H9 (cell line): Measurements from ENCODE around the gene NAGLU. TPM values are rescaled to one million over a fixed set of nuclear protein-coding genes. Genes with fewer than 3 reads are reported as not detected.
"Not testable (repeated sequence)": the region's sequence is repeated elsewhere in the genome, so short reads cannot be mapped to it uniquely, and the experiment has no call there.

Experiments used
- DNase-seq: peaks from one replicate; pipeline ENCODE4 v3.0.0-alpha.2; 2017
- H2AFZ ChIP-seq: one replicate; pipeline ENCODE4 v1.6.1; 2013; ENCODE audit warnings: mild to moderate bottlenecking, low read length, control low read depth, moderate library complexity
- H2AK5ac ChIP-seq: 2 replicates; pipeline ENCODE4 v1.6.1; 2013; ENCODE audit warnings: low read length, control low read depth, mixed read lengths; ENCODE audit not compliant: insufficient read length
- H2BK120ac ChIP-seq: one replicate; pipeline ENCODE4 v1.6.1; 2013; ENCODE audit warnings: low read depth, mild to moderate bottlenecking, low read length, control low read depth, inconsistent platforms; ENCODE audit not compliant: poor library complexity, severe bottlenecking
- H2BK12ac ChIP-seq: 2 replicates; pipeline ENCODE4 v1.6.1; 2013; ENCODE audit warnings: low read length, control low read depth, mixed read lengths, low read depth; ENCODE audit not compliant: insufficient read length
- H2BK15ac ChIP-seq: 2 replicates; pipeline ENCODE4 v1.6.1; 2013; ENCODE audit warnings: low read depth, low read length, control low read depth
- H2BK20ac ChIP-seq: one replicate; pipeline ENCODE4 v1.6.1; 2013; ENCODE audit warnings: low read depth, mild to moderate bottlenecking, low read length, control low read depth, inconsistent platforms; ENCODE audit not compliant: poor library complexity, severe bottlenecking
- H2BK5ac ChIP-seq: 2 replicates; pipeline ENCODE4 v1.6.1; 2013; ENCODE audit warnings: low read length, control low read depth, mixed read lengths; ENCODE audit not compliant: insufficient read length
- H3K14ac ChIP-seq: 2 replicates; pipeline ENCODE4 v1.6.1; 2013; ENCODE audit warnings: low read length, control low read depth; ENCODE audit not compliant: insufficient read depth
- H3K18ac ChIP-seq: 2 replicates; pipeline ENCODE4 v1.6.1; 2013; ENCODE audit warnings: low read depth, mild to moderate bottlenecking, mixed read lengths, low read length, control low read depth; ENCODE audit not compliant: insufficient read length
- H3K23ac ChIP-seq: 2 replicates; pipeline ENCODE4 v1.6.1; 2013; ENCODE audit warnings: low read length, control low read depth, mixed read lengths, low read depth; ENCODE audit not compliant: insufficient read length
- H3K23me2 ChIP-seq: 2 replicates; pipeline ENCODE4 v1.6.1; 2013; ENCODE audit warnings: low read depth, mild to moderate bottlenecking, mixed read lengths, low read length, control low read depth; ENCODE audit not compliant: insufficient read length, poor library complexity, severe bottlenecking
- H3K27ac ChIP-seq: 2 replicates; pipeline ENCODE4 v1.5.1; 2013; ENCODE audit warnings: low read length, control low read depth, mixed read lengths, low read depth; ENCODE audit not compliant: insufficient read length
- H3K27me3 ChIP-seq: 2 replicates; pipeline ENCODE4 v1.6.1; 2013; ENCODE audit warnings: low read length, control low read depth, inconsistent platforms; ENCODE audit not compliant: insufficient read depth
- H3K4ac ChIP-seq: 2 replicates; pipeline ENCODE4 v1.6.1; 2013; ENCODE audit warnings: low read depth, mild to moderate bottlenecking, control low read depth, inconsistent platforms, low read length, moderate library complexity
- H3K4me1 ChIP-seq: 2 replicates; pipeline ENCODE4 v1.6.1; 2013; ENCODE audit warnings: low read length, control low read depth, inconsistent platforms; ENCODE audit not compliant: insufficient read depth
- H3K4me2 ChIP-seq: 2 replicates; pipeline ENCODE4 v1.6.1; 2013; ENCODE audit warnings: low read length, control low read depth, mixed read lengths; ENCODE audit not compliant: insufficient read length, insufficient read depth
- H3K56ac ChIP-seq: 2 replicates; pipeline ENCODE4 v1.6.1; 2013; ENCODE audit warnings: low read depth, mild to moderate bottlenecking, mixed read lengths, low read length, control low read depth; ENCODE audit not compliant: insufficient read length
- H3K79me1 ChIP-seq: 2 replicates; pipeline ENCODE4 v1.6.1; 2013; ENCODE audit warnings: low read depth, mild to moderate bottlenecking, moderate library complexity, low read length, control low read depth, inconsistent platforms; ENCODE audit not compliant: insufficient read depth, poor library complexity, severe bottlenecking
- H3K79me2 ChIP-seq: 2 replicates; pipeline ENCODE4 v1.6.1; 2013; ENCODE audit warnings: low read length, control low read depth, inconsistent platforms; ENCODE audit not compliant: insufficient read depth
- H3K9ac ChIP-seq: 2 replicates; pipeline ENCODE4 v1.6.1; 2013; ENCODE audit warnings: low read length, control low read depth, mixed read lengths; ENCODE audit not compliant: insufficient read length; ENCODE audit errors: extremely low read depth
- H3K9me3 ChIP-seq: one replicate; pipeline ENCODE4 v1.6.1; 2013; ENCODE audit warnings: low read depth, low read length, inconsistent platforms; ENCODE audit not compliant: control insufficient read depth
- H3T11ph ChIP-seq: one replicate; pipeline ENCODE4 v1.6.1; 2013; ENCODE audit warnings: mild to moderate bottlenecking, low read length, control low read depth, inconsistent platforms
- H4K20me1 ChIP-seq: one replicate; pipeline ENCODE4 v1.6.1; 2013; ENCODE audit not compliant: control insufficient read depth, insufficient read length, insufficient read depth
- H4K5ac ChIP-seq: 2 replicates; pipeline ENCODE4 v1.6.1; 2013; ENCODE audit warnings: low read depth, mild to moderate bottlenecking, mixed read lengths, low read length, control low read depth; ENCODE audit not compliant: insufficient read length
- H4K8ac ChIP-seq: replicated peaks from 2 replicates; pipeline ENCODE4 v1.6.1; 2013; ENCODE audit warnings: low read length, control low read depth, mixed read lengths, low read depth; ENCODE audit not compliant: insufficient read length
- H4K91ac ChIP-seq: 2 replicates; pipeline ENCODE4 v1.6.1; 2013; ENCODE audit warnings: low read depth, mild to moderate bottlenecking, moderate library complexity, mixed read lengths, low read length, control low read depth; ENCODE audit not compliant: insufficient read length
- H3K27ac Mint-ChIP-seq, 3 experiments: 2 replicates in 2 of 3; 3 replicates in 1 of 3; pipeline ENCODE4 v1.8.0; 2020 to 2021; ENCODE audit warnings: mixed read lengths in 3 of 3, mild to moderate bottlenecking in 1 of 3, moderate library complexity in 1 of 3
- H3K27me3 Mint-ChIP-seq: 2 replicates; pipeline ENCODE4 v1.8.0; 2021; ENCODE audit warnings: low read depth, mild to moderate bottlenecking, moderate library complexity, mixed read lengths
- H3K36me3 Mint-ChIP-seq, 3 experiments: 2 replicates in 2 of 3; 3 replicates in 1 of 3; pipeline ENCODE4 v1.8.0; 2020 to 2021; ENCODE audit warnings: low read depth in 3 of 3, mixed read lengths in 3 of 3; ENCODE audit not compliant: insufficient read depth in 1 of 3
- H3K4me1 Mint-ChIP-seq, 2 experiments: 2 replicates each; pipeline ENCODE4 v1.8.0; 2020; ENCODE audit warnings: mixed read lengths in 2 of 2
- H3K4me3 Mint-ChIP-seq, 2 experiments: 2 replicates in 1 of 2; 3 replicates in 1 of 2; pipeline ENCODE4 v1.8.0; 2020 to 2021; ENCODE audit warnings: mild to moderate bottlenecking in 2 of 2, mixed read lengths in 2 of 2, moderate library complexity in 1 of 2
- H3K9me3 Mint-ChIP-seq, 2 experiments: 2 replicates in 1 of 2; 3 replicates in 1 of 2; pipeline ENCODE4 v1.8.0; 2020; ENCODE audit warnings: mild to moderate bottlenecking in 2 of 2, mixed read lengths in 2 of 2, moderate library complexity in 1 of 2
- WGBS: extraction: QIAGEN DNeasy Blood & Tissue Kit; methylation state at CpG from one replicate; pipeline ENCODE4 v1.1.7; 2013; ENCODE audit warnings: missing lambda C conversion rate, low lambda C conversion rate, mixed read lengths; ENCODE audit not compliant: insufficient read length; ENCODE audit errors: extremely low coverage; 5-methylcytosine and 5-hydroxymethylcytosine counted together
- total RNA-seq: library from RNA; stranded (reverse); gene quantifications from 2 replicates; pipeline ENCODE4 v1.2.1, GENCODE V29; 2021
- TF ChIP-seq, protein P1 (sequence below): fragments of 200-600 bp; sonication (generic); conservative IDR thresholded peaks from 3 replicates; pipeline ENCODE4 v1.8.0; 2021; ENCODE audit warnings: antibody characterized with exemption, mild to moderate bottlenecking

The NAGLU gene
- total RNA-seq, 1 experiment from 2014 or later = 23.5 TPM

DNA sequence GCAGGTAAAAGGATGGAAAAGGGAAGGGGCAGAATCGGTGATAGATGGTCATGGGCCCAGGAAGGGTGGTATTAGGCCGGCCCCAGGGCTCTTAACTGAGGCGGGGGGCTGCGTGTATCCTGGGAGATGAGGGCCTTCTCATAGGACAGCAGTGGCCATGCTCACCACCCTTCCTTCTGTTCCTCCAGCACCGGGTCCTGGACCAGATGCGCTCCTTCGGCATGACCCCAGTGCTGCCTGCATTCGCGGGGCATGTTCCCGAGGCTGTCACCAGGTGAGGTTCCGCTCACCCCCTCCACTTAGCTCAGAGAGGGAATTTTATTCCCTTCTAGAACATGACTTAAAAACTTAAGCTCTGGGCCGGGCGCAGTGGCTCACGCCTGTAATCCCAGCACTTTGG lies 2.4 kb downstream of the NAGLU start:
- Histone ChIP-seq H3K9me3 (no peaks in the 10 kb centered on the region), H4K5ac (no peak overlapping the region), H3K27ac (no peak overlapping the region), H2BK12ac (no peak overlapping the region), H3T11ph (no peak overlapping the region), H2BK5ac (no peak overlapping the region), H3K4me2 (no peak overlapping the region), H2AK5ac (no peak overlapping the region), H3K14ac (no peak overlapping the region), H4K91ac (no peak overlapping the region), H4K8ac (no peak overlapping the region), H3K56ac (no peak overlapping the region), H3K27me3 (no peaks in the 10 kb centered on the region), H2BK15ac (no peak overlapping the region), H3K23me2 (peaks cover 5% of the 10 kb centered on the region), H2AFZ (no peak overlapping the region), H3K18ac (no peak overlapping the region), H3K23ac (no peak overlapping the region), H3K9ac (no peak overlapping the region), H3K79me1 (no peaks in the 10 kb centered on the region), H3K4ac (no peak overlapping the region), H2BK120ac (no peak overlapping the region), H3K4me1 (no peaks in the 10 kb centered on the region; the same call in 1 of the 2 replicates), H2BK20ac (no peak overlapping the region), H4K20me1 (no peaks in the 10 kb centered on the region), H3K79me2 (no peaks in the 10 kb centered on the region)
- H3K4me1 Mint-ChIP-seq = peaks cover 11 to 19% of the 10 kb centered on the region in 2 experiments
- peaks cover 0 to 29% (median 22%) of the 10 kb centered on the region in 3 experiments; a peak in 6 of 7 replicates for H3K36me3 Mint-ChIP-seq
- H3K9me3 Mint-ChIP-seq = no peaks in the 10 kb centered on the region
- no CpG with 5 or more reads among the region's 14 CpGs for WGBS
- TF ChIP-seq, protein P1, sequence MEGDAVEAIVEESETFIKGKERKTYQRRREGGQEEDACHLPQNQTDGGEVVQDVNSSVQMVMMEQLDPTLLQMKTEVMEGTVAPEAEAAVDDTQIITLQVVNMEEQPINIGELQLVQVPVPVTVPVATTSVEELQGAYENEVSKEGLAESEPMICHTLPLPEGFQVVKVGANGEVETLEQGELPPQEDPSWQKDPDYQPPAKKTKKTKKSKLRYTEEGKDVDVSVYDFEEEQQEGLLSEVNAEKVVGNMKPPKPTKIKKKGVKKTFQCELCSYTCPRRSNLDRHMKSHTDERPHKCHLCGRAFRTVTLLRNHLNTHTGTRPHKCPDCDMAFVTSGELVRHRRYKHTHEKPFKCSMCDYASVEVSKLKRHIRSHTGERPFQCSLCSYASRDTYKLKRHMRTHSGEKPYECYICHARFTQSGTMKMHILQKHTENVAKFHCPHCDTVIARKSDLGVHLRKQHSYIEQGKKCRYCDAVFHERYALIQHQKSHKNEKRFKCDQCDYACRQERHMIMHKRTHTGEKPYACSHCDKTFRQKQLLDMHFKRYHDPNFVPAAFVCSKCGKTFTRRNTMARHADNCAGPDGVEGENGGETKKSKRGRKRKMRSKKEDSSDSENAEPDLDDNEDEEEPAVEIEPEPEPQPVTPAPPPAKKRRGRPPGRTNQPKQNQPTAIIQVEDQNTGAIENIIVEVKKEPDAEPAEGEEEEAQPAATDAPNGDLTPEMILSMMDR = no peak
- peaks cover 9% of the 10 kb centered on the region for H3K27me3 Mint-ChIP-seq
- H3K27ac Mint-ChIP-seq = no peak overlapping the region
- H3K4me3 Mint-ChIP-seq = no peak overlapping the region
- no peak for DNase-seq

DNA sequence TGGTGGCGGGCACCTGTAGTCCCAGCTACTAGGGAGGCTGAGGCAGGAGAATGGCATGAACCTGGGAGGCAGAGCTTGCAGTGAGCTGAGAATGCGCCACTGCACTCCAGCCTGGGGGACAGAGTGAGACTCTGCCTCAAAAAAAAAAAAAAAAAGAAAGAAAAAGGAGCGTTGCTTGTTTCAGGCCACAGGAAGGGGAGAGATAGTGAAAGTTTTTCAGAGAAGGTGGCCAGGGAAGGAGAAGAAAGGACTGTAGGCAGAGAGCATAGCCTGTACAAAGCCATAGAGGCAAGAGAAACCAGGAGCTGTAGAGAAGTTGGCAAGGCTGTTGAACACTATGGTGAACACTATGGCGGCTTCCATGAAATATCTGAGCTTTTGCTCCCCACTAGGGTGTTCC lies 4.5 kb downstream of the NAGLU start:
- WGBS = no CpG with 5 or more reads among the region's 4 CpGs
- not testable (repeated sequence) for H3K9me3 Mint-ChIP-seq, H2BK12ac ChIP-seq

More for the DNA sequence above, 4.5 kb downstream of the NAGLU start:
- H2BK15ac ChIP-seq, H3K27ac ChIP-seq, DNase-seq, H3K4ac ChIP-seq, H3K79me2 ChIP-seq, H3K9me3 ChIP-seq, H3K9ac ChIP-seq, H4K5ac ChIP-seq, H3K4me2 ChIP-seq, H3K23ac ChIP-seq, H3K14ac ChIP-seq, H3K27me3 Mint-ChIP-seq, H3K56ac ChIP-seq, H3K23me2 ChIP-seq, H3T11ph ChIP-seq, H2AFZ ChIP-seq, H2AK5ac ChIP-seq, H3K79me1 ChIP-seq, H3K4me3 Mint-ChIP-seq, H3K18ac ChIP-seq, H3K27me3 ChIP-seq, H4K8ac ChIP-seq, H2BK20ac ChIP-seq, H4K20me1 ChIP-seq, H2BK5ac ChIP-seq, H2BK120ac ChIP-seq, H3K4me1 ChIP-seq, H4K91ac ChIP-seq: not testable (repeated sequence)
- H3K36me3 Mint-ChIP-seq = peaks cover 2 to 29% (median 27%) of the 10 kb centered on the region in 3 experiments; a peak in 6 of 7 replicates
- peaks cover 6 to 15% of the 10 kb centered on the region in 2 experiments for H3K4me1 Mint-ChIP-seq
- H3K27ac Mint-ChIP-seq = 0 out of 7 replicates have a peak overlapping the region, but pooled peaks of 1 of the 3 experiments have one; percentile 12
